WTC11 (cell line): Measurements from ENCODE around the gene ALDOC. TPM values are rescaled to one million over a fixed set of nuclear protein-coding genes. Genes with fewer than 3 reads are reported as not detected.

Experiments
- total RNA-seq: library from RNA; stranded (reverse); gene quantifications from 3 replicates; pipeline ENCODE4 v1.2.3, GENCODE V29; 2021

The ALDOC gene
- total RNA-seq, 1 experiment from 2014 or later: 73.5 TPM

Other genes with a start within 250 kb of the ALDOC start
- gene IFT20, start 241.4 kb downstream of the ALDOC start, total RNA-seq: 17.6 to 19.3 TPM (median 18.3 TPM) in 3 replicates
- 16.9 to 21.3 TPM (median 17.1 TPM) in 3 replicates for gene TNFAIP1, start 241.1 kb downstream of the ALDOC start, total RNA-seq
- 79.2 to 85.4 TPM (median 79.7 TPM) in 3 replicates for gene POLDIP2, start 219.4 kb downstream of the ALDOC start, total RNA-seq
- not detected in 3 replicates for gene SEBOX, start 211.7 kb downstream of the ALDOC start, total RNA-seq
- 0.82 to 1.6 TPM (median 1.3 TPM) in 3 replicates for gene VTN, start 206.6 kb downstream of the ALDOC start, total RNA-seq
- gene SARM1, start 205.2 kb downstream of the ALDOC start, total RNA-seq: 3.8 to 4.7 TPM (median 4.7 TPM) in 3 replicates
- 5.7 to 6.7 TPM (median 6.6 TPM) in 3 replicates for gene SLC46A1, start 170.7 kb downstream of the ALDOC start, total RNA-seq
- not detected in 3 replicates for gene SLC13A2, start 103.3 kb downstream of the ALDOC start, total RNA-seq
- gene FOXN1, start 70.5 kb downstream of the ALDOC start, total RNA-seq: not detected in 3 replicates
- 53.3 to 59.6 TPM (median 54.6 TPM) in 3 replicates for gene UNC119, start 24.3 kb downstream of the ALDOC start, total RNA-seq
- gene PIGS, start 5.4 kb downstream of the ALDOC start, total RNA-seq: 50.6 to 55.0 TPM (median 54.6 TPM) in 3 replicates
- gene SPAG5, start 22.1 kb upstream of the ALDOC start, total RNA-seq: 120 to 146 TPM (median 125 TPM) in 3 replicates
- 23.7 to 28.0 TPM (median 25.6 TPM) in 3 replicates for gene RSKR, start 37.3 kb upstream of the ALDOC start, total RNA-seq
- 111 to 139 TPM (median 116 TPM) in 3 replicates for gene BLTP2, start 68.3 kb upstream of the ALDOC start, total RNA-seq
- 44.4 to 49.4 TPM (median 45.9 TPM) in 3 replicates for gene SDF2, start 85.0 kb upstream of the ALDOC start, total RNA-seq
- gene SUPT6H, start 85.3 kb upstream of the ALDOC start, total RNA-seq: 49.1 to 61.3 TPM (median 54.5 TPM) in 3 replicates
- 28.4 to 33.9 TPM (median 31.7 TPM) in 3 replicates for gene PROCA1, start 135.0 kb upstream of the ALDOC start, total RNA-seq
- gene RAB34, start 141.0 kb upstream of the ALDOC start, total RNA-seq: 153 to 181 TPM (median 162 TPM) in 3 replicates
- gene RPL23A, start 143.1 kb upstream of the ALDOC start, total RNA-seq: 1,832 to 2,055 TPM (median 2,048 TPM) in 3 replicates
- 36.0 to 41.2 TPM (median 36.5 TPM) in 3 replicates for gene TLCD1, start 149.3 kb upstream of the ALDOC start, total RNA-seq
- gene NEK8, start 151.9 kb upstream of the ALDOC start, total RNA-seq: 17.9 to 25.0 TPM (median 18.6 TPM) in 3 replicates
- gene TRAF4, start 167.1 kb upstream of the ALDOC start, total RNA-seq: 192 to 268 TPM (median 192 TPM) in 3 replicates